Panc1 (cell line): ENCODE measurements around the gene CTSA. TPM values are rescaled to one million over a fixed set of nuclear protein-coding genes. Genes with fewer than 3 reads are reported as not detected.

Experiments
- ATAC-seq: fragments of 200-7000 bp; cut with Tn5 transposase; 2 replicates; pipeline ENCODE4 v1.9.1; 2020; ENCODE audit warnings: mild to moderate bottlenecking, moderate library complexity
- BruUV-seq: library from RNA; stranded (reverse); fragments of 400-500 nt; replicated peaks from 2 replicates; lab custom pipeline; 2021; lab: Mats Ljungman, UMichigan
- CTCF ChIA-PET: fragments of 300-600 bp; sonication (Branson Sonifier 250); formaldehyde crosslinking; loops from one replicate; lab custom pipeline; 2022; ENCODE audit warnings: antibody characterized with exemption; lab: Charles Lee
- POLR2A ChIA-PET: fragments of 300-600 bp; sonication (Branson Sonifier 250); formaldehyde crosslinking; loops from one replicate; lab custom pipeline; 2022; ENCODE audit warnings: antibody characterized with exemption; lab: Charles Lee
- DNase-seq: peaks from one replicate; pipeline ENCODE4 v3.0.0-alpha.2; 2010; ENCODE audit warnings: low read depth, low spot score
- H3K27ac ChIP-seq: 2 replicates; pipeline ENCODE4 v1.5.1; 2011; ENCODE audit warnings: mild to moderate bottlenecking, low read length, inconsistent platforms
- H3K27me3 ChIP-seq: fragments of 200-500 bp; sonication (Bioruptor generic); 2 replicates; pipeline ENCODE4 v1.6.0; 2014; ENCODE audit warnings: low read length, inconsistent platforms; ENCODE audit not compliant: control insufficient read depth, insufficient read depth
- H3K36me3 ChIP-seq: fragments of 200-500 bp; sonication (Bioruptor generic); 2 replicates; pipeline ENCODE4 v1.5.1; 2014; ENCODE audit warnings: inconsistent platforms, mild to moderate bottlenecking, low read length, moderate library complexity; ENCODE audit not compliant: control insufficient read depth, insufficient read depth
- H3K4me1 ChIP-seq: 2 replicates; pipeline ENCODE4 v1.5.1; 2011; ENCODE audit warnings: inconsistent platforms, mild to moderate bottlenecking, low read length, moderate library complexity; ENCODE audit not compliant: control insufficient read depth, insufficient read depth
- H3K4me3 ChIP-seq, 2 experiments: 2 replicates each; pipeline ENCODE4 v1.5.1; 2011 to 2012; ENCODE audit warnings: low read depth in 2 of 2, low read length in 2 of 2, mild to moderate bottlenecking in 2 of 2, inconsistent platforms in 1 of 2, moderate library complexity in 1 of 2
- H3K9me3 ChIP-seq: fragments of 200-500 bp; sonication (Bioruptor generic); 2 replicates; pipeline ENCODE4 v1.5.1; 2014; ENCODE audit warnings: low read depth, mild to moderate bottlenecking, inconsistent platforms, low read length, moderate library complexity; ENCODE audit not compliant: control insufficient read depth, insufficient read depth
- CTCF ChIP-seq: fragments of 450-650 bp; IDR thresholded peaks from 2 replicates; pipeline ENCODE4 v1.5.1; 2017; ENCODE audit warnings: mild to moderate bottlenecking
- POLR2AphosphoS5 ChIP-seq: IDR thresholded peaks from 2 replicates; pipeline ENCODE4 v1.6.1; 2012; ENCODE audit warnings: mild to moderate bottlenecking, low read depth, low read length, moderate library complexity
- REST ChIP-seq, 2 experiments: IDR thresholded peaks; 2 replicates each; pipeline ENCODE4 v1.6.1; 2011 to 2012; ENCODE audit warnings: low read depth in 2 of 2, control low read depth in 1 of 2, low read length in 1 of 2, mild to moderate bottlenecking in 1 of 2, moderate library complexity in 1 of 2; ENCODE audit not compliant: insufficient read depth in 1 of 2
- SIN3A ChIP-seq: IDR thresholded peaks from 2 replicates; pipeline ENCODE4 v1.6.1; 2012; ENCODE audit warnings: low read depth, mild to moderate bottlenecking, low read length, moderate library complexity, borderline replicate concordance; ENCODE audit not compliant: insufficient read depth
- TCF7L2 ChIP-seq: IDR thresholded peaks from 2 replicates; pipeline ENCODE4 v1.6.1; 2011; ENCODE audit warnings: mild to moderate bottlenecking, low read depth, low read length, inconsistent platforms
- in situ Hi-C: cut with HindIII; loops from 2 replicates; pipeline ENCODE4 v1.10.0; 2016; ENCODE audit warnings: low sequenced_read_pairs, low pct_unique_long_range_greater_than_20kb
- intact Hi-C: fragments of 100-400 bp; cut with micrococcal nuclease; formaldehyde crosslinking; loops from one replicate; pipeline ENCODE4 v1.10.0; 2022; ENCODE audit not compliant: unreplicated experiment
- total RNA-seq: library from RNA; stranded (reverse); gene quantifications from one replicate; pipeline ENCODE4 v1.2.1, GENCODE V29; 2021; ENCODE audit not compliant: unreplicated experiment

CTSA gene
- total RNA-seq, 1 experiment from 2014 or later: 232 TPM

- DNase-seq: no peak
- H3K4me3 ChIP-seq: no peak overlapping the region
- no peaks in the 10 kb centered on the region for H3K27me3 ChIP-seq
- no peaks in the 10 kb centered on the region for H3K9me3 ChIP-seq
- CTCF ChIA-PET: interaction anchor here (0.5 kb wide), 1 partner anchor 26 kb away, joined by 3 read pairs; no protein-coding TSS in a partner anchor
- no peaks in the 10 kb centered on the region for H3K4me1 ChIP-seq
- intact Hi-C loops (no loop called here), in situ Hi-C loops (no loop called here)
- TF ChIP-seq SIN3A (no peak), REST (IDR thresholded peaks at IDR 0.05; ENCODE audit: insufficient read depth in 1 of 2, low read depth in 2 of 2, low read length in 1 of 2) (no peak), TCF7L2 (no peak), CTCF (no peak), POLR2AphosphoS5 (no peak)
- no peak overlapping the region for H3K27ac ChIP-seq
- H3K36me3 ChIP-seq: peaks cover 2% of the 10 kb centered on the region
- no TSS peak for BruUV-seq
- no peak for ATAC-seq
- POLR2A ChIA-PET: no interaction called here
These were observed 52.5 kb downstream of the CTSA start for GRCh38 chr20:45943613-45944012.

GRCh38 chr20:45944151-45944964 lies 53.2 kb downstream of the CTSA start:
- BruUV-seq: no TSS peak
- Histone ChIP-seq H3K27ac (no peak overlapping the region), H3K36me3 (peaks cover 2% of the 10 kb centered on the region), H3K27me3 (no peaks in the 10 kb centered on the region), H3K4me3 (no peak overlapping the region), H3K9me3 (no peaks in the 10 kb centered on the region), H3K4me1 (no peaks in the 10 kb centered on the region)
- ChIA-PET CTCF (interaction anchor here (0.5 kb wide), 1 partner anchor 26 kb away, joined by 3 read pairs; no protein-coding TSS in a partner anchor), POLR2A (no interaction called here)
- in situ Hi-C loops (no loop called here), intact Hi-C loops (no loop called here)
- TF ChIP-seq POLR2AphosphoS5 (no peak), SIN3A (no peak), TCF7L2 (no peak), REST (IDR thresholded peaks at IDR 0.05; ENCODE audit: insufficient read depth in 1 of 2, low read depth in 2 of 2, low read length in 1 of 2) (no peak), CTCF (no peak)
- ATAC-seq: no peak
- DNase-seq: no peak
